HG03558 (cell line): ENCODE results near the gene HMGN3.
"Not testable (repeated sequence)": the region's sequence is repeated elsewhere in the genome, so short reads cannot be mapped to it uniquely, and the experiment has no call there.

Experiments
- ATAC-seq: cut with Tn5 transposase; IDR thresholded peaks from one replicate; pipeline ENCODE4 v1.9.1; 2021; ENCODE audit warnings: moderate number of reproducible peaks; ENCODE audit not compliant: unreplicated experiment; ENCODE audit errors: extremely low read depth

Gene HMGN3

GRCh38 chr6:79234150-79235022 lies at the start of gene HMGN3:
Gene HMGN3, minus strand, starts transcription at chr6:79234682.
- peak; percentile 90 for ATAC-seq

- ATAC-seq: no peak
Measured at GRCh38 chr6:79280756-79281155, 46.3 kb upstream of the HMGN3 start.

GRCh38 chr6:79277109-79277508 lies 42.6 kb upstream of the HMGN3 start:
- no peak for ATAC-seq

- ATAC-seq: no peak
Measured at GRCh38 chr6:79269877-79270276, 35.4 kb upstream of the HMGN3 start.

- ATAC-seq: no peak
Measured at GRCh38 chr6:79267128-79267527, 32.6 kb upstream of the HMGN3 start.

- ATAC-seq: no peak
Measured at GRCh38 chr6:79266051-79266450, 31.6 kb upstream of the HMGN3 start.

GRCh38 chr6:79263359-79263758 lies 28.9 kb upstream of the HMGN3 start:
- ATAC-seq: no peak

GRCh38 chr6:79261666-79262065 lies 27.2 kb upstream of the HMGN3 start:
- no peak for ATAC-seq

- no peak for ATAC-seq
Measured at GRCh38 chr6:79260772-79261171, 26.3 kb upstream of the HMGN3 start.

GRCh38 chr6:79257381-79258205 lies 23.1 kb upstream of the HMGN3 start:
- ATAC-seq: no peak

GRCh38 chr6:79256770-79257169 lies 22.3 kb upstream of the HMGN3 start:
- not testable (repeated sequence) for ATAC-seq

GRCh38 chr6:79255086-79255485 lies 20.6 kb upstream of the HMGN3 start:
- ATAC-seq: not testable (repeated sequence)

GRCh38 chr6:79250559-79250958 lies 16.1 kb upstream of the HMGN3 start:
- no peak for ATAC-seq

- peak; percentile 41 for ATAC-seq
Measured at GRCh38 chr6:79250107-79250514, 15.6 kb upstream of the HMGN3 start.

GRCh38 chr6:79249136-79249535 lies 14.7 kb upstream of the HMGN3 start:
- no peak for ATAC-seq

GRCh38 chr6:79246891-79247290 lies 12.4 kb upstream of the HMGN3 start:
- ATAC-seq: peak; percentile 75

- no peak for ATAC-seq
Measured at GRCh38 chr6:79241228-79241627, 6.7 kb upstream of the HMGN3 start.

- ATAC-seq: no peak
Measured at GRCh38 chr6:79240509-79240908, 6.0 kb upstream of the HMGN3 start.

GRCh38 chr6:79239536-79240168 lies 5.2 kb upstream of the HMGN3 start:
- peak; percentile 42 for ATAC-seq

GRCh38 chr6:79238919-79239318 lies 4.4 kb upstream of the HMGN3 start:
- ATAC-seq: no peak

GRCh38 chr6:79236711-79237110 lies 2.2 kb upstream of the HMGN3 start:
- no peak for ATAC-seq
